GM19328 (cell line): ENCODE results near the gene DARS2.
"Not testable (repeated sequence)": the region's sequence is repeated elsewhere in the genome, so short reads cannot be mapped to it uniquely, and the experiment has no call there.

Experiments used
- ATAC-seq: cut with Tn5 transposase; IDR thresholded peaks from one replicate; pipeline ENCODE4 v1.9.1; 2021; ENCODE audit warnings: mild to moderate bottlenecking, moderate library complexity; ENCODE audit not compliant: unreplicated experiment

The DARS2 gene, protein sequence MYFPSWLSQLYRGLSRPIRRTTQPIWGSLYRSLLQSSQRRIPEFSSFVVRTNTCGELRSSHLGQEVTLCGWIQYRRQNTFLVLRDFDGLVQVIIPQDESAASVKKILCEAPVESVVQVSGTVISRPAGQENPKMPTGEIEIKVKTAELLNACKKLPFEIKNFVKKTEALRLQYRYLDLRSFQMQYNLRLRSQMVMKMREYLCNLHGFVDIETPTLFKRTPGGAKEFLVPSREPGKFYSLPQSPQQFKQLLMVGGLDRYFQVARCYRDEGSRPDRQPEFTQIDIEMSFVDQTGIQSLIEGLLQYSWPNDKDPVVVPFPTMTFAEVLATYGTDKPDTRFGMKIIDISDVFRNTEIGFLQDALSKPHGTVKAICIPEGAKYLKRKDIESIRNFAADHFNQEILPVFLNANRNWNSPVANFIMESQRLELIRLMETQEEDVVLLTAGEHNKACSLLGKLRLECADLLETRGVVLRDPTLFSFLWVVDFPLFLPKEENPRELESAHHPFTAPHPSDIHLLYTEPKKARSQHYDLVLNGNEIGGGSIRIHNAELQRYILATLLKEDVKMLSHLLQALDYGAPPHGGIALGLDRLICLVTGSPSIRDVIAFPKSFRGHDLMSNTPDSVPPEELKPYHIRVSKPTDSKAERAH

GRCh38 chr1:173824315-173825081, at the start of gene DARS2, which contains the start of gene CENPL:
DARS2 (plus strand) TSS chr1:173824673; CDS start chr1:173825230, 557 bp downstream.
CENPL (minus strand) TSS chr1:173824883; CDS start chr1:173811299, 13,584 bp downstream.
- ATAC-seq, result peak; percentile 83

DNA sequence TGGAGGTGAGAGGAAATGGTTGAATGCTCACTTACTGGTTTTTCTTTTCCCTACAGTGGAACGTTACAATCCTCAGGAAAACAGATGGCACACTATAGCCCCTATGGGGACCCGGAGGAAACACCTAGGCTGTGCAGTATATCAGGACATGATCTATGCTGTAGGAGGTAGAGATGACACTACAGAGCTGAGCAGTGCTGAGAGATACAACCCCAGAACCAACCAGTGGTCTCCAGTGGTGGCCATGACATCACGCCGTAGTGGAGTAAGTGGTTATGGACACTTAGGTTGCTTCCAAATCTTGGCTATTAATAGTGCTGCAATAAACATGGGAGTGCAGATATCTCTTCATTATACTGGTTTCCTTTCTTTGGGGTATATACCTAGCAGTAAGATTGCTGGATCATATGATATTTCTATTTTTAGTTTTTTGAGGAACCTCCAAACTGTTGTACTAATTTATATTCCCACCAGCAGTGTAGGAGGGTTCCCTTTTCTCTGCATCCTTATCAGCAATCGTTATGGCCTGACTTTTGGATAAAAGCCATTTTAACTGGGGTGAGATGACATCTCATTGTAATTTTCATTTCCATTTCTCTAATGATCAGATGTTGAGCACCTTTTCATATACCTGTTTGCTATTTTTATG, 48.8 kb upstream of the DARS2 start:
- ATAC-seq, result no peak

DNA sequence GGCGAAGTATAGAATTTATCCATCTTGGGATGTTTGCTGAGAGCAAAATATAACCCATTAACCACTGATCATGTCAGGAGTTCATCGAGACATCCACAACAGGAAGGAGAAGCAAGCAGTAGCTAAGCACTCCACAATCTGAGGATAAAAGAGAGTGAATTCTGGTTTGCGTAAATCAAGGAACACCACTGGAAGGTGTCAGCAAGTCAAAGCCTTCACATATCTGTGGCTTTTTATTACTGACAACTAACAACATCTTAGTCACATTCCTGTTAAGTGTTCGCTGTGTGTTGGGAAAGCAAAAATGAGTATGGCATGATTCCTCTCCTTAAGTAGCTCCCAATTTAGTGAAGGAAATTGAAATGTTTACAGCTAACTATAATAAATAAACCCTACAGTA, 44.5 kb upstream of the DARS2 start:
- ATAC-seq, result no peak

DNA sequence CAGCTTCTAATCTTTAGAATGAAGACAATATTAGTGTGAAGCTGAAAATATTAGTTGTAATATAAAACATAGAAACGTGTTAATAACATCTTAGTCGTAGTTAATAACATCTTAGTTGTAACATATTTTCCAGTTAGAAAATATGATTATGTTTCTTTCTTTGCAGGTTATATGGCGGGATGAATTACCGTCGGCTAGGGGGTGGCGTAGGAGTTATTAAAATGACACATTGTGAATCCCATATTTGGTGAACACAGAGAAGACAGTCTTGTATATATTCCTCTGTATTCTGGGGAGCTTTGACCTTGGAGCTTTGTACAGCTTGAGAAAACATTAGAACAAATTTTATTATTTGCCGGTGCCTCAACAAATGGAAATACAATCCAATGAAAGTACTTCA, 39.5 kb upstream of the DARS2 start:
- ATAC-seq, result no peak

- ATAC-seq, result no peak
Measured at GRCh38 chr1:173789841-173790240, 34.6 kb upstream of the DARS2 start.

- no peak for ATAC-seq
Measured at GRCh38 chr1:173798078-173798477, 26.4 kb upstream of the DARS2 start.

GRCh38 chr1:173799995-173800394, 24.5 kb upstream of the DARS2 start:
- not testable (repeated sequence) for ATAC-seq

DNA sequence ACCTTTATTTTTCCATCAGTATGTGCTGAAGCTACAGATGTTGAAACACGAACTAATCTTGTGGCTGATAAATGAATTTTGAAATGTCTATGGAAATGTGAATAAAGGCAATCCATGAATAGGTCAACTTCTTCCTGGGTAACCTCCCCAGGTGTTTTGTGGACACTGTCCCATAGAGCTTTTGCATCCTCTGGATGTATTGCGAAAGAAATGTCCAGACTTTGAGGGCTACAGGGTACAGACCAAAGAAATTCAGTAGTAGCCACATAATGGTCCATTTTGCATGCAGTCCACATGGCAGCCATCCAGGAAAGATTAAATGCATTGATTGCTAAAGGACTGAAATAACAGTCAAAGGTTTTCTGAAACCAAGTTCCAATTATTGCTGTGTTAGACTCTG, 21.5 kb upstream of the DARS2 start:
- ATAC-seq, result no peak

DNA sequence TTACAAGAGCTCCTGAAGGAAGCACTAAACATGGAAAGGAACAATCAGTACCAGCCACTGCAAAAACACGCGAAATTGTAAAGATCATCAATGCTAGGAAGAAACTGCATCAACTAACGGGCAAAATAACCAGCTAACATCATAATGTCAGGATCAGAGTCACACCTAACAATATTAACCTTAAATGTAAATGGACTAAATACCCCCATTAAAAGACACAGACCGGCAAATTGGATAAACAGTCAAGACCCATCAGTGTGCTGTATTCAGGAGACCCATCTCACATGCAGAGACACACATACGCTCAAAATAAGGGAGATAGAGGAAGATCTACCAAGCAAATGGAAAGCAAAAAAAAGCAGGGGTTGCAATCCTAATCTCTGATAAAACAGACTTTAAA, 10.8 kb upstream of the DARS2 start:
- not testable (repeated sequence) for ATAC-seq

DNA sequence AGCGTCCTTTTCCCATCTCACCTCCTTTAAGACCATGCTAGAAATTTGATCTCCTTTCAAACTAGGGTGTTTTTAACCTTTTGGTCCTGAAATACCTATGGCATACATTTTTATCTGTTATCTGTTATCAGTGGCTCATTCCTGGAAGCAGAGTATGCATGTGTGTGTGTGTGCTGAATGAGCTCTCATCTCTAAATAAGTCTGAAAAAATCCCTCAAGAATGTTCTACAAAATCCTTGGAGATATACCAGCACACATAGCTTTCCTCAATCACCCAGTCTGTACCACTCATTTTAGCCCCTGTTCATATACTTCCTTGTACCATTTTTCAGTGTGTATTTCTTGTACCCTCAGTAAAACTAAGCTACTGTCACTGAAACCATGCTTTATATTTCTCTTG, 6.0 kb upstream of the DARS2 start:
- no peak for ATAC-seq

DNA sequence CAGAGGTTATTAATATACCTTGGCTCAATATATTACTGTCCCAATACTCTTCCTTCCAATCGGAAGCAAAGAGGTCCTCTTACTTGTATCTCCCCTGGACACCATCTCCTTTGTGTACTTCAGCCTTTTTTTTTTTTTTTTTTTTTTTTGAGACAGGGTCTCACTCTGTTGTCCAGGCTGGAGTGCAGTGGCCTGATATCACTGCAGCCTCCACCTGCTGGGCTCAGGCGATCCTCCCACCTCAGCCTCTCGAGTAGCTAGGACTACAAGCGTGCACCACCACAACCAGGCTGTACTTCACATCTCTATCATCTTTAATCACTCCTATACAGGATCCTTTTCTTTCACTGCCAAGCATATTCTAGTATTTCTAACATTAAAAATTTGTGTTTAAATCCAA, 2.8 kb upstream of the DARS2 start:
- ATAC-seq, result no peak

- ATAC-seq, result peak; percentile 37
Measured at GRCh38 chr1:173823781-173824314, 625 bp upstream of the DARS2 start.

GRCh38 chr1:173827611-173828010, 3.1 kb downstream of the DARS2 start:
- ATAC-seq, result no peak

DNA sequence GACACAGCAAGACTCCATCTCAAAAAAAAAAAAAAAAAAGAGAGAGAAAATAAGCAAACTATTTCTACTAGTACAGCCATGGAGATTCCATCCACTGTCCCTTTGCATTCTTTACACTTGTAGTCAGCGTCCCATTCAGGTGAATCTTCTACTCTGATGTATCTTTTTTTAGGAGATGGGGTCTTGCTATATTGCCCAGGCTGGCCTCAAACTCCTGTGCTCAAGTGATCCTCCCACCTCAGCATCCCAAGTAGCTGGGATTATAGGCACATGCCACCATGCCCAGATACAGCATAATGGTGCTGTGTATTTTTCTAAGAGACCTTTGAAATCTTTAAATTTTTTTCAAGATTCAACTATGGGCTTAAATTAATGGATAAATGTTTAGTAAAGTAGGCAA, 8.3 kb downstream of the DARS2 start:
- no peak for ATAC-seq

DNA sequence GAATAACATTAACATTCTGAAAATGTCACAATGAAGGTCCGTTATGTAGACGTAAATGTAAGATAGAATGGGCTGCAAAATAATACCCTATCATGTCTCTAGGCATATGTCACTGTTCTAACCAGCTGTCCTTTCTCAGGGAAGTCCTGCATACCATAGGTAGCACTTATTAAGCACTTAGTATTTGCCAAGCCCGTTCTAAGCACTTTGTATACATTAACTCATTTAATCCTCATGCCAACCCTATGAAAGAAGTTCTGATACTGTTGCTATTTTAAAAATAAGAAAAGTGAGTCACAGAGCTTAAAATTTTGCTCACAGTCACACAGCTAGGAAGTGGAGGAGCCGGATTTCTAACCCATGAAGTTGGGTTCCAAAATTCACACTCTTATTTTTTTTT, 27.6 kb downstream of the DARS2 start:
- no peak for ATAC-seq

- no peak for ATAC-seq
Measured at GRCh38 chr1:173853074-173853473, 28.6 kb downstream of the DARS2 start.

DNA sequence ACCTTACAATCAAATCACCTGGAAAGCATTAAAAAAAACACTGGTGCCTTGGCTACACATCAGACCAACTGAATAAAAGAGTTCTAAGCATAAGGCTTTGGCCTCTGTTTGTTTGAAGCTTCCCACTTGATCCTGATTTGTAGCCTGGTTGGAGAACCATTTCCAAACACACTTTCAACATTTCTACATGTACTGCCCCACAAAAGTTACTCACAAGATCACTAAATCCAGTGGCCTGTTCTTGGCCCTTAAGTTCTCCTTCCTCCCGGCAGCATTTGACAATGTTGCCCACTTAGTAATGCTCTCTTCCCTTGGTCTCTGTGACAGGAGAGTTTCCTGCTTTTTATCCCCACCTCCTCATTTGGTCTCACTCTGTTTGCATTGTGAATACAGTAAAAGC, 31.5 kb downstream of the DARS2 start:
- ATAC-seq, result no peak

GRCh38 chr1:173856903-173857302, 32.4 kb downstream of the DARS2 start:
- no peak for ATAC-seq

DNA sequence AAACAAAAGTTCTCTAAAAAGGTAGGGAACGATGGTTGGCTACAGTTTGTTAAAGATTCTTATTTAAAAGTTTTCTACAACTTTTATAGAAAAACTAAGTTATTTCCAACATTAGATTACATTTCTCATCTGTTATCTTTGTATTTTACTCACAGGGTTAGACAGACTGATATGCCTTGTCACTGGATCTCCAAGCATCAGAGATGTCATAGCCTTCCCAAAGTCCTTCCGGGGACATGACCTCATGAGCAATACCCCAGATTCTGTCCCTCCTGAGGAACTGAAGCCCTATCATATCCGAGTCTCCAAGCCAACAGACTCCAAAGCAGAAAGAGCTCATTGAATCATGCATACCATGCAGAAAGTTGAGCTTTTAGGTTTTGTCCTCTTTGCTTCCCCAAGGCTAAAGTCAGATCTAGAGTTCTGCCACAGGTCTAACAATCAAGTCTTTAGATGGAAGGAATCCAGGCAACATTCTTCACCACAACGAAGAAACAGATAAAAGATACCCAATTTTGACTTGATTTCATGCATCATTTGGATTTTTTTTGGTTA, 33.0 kb downstream of the DARS2 start:
- no peak for ATAC-seq

- ATAC-seq, result not testable (repeated sequence)
Measured at GRCh38 chr1:173859547-173859946, 35.1 kb downstream of the DARS2 start.
